Heart right ventricle (tissue), 16 donors: ENCODE measurements around the gene MMAB. TPM values are rescaled to one million over a fixed set of nuclear protein-coding genes. Genes with fewer than 3 reads are reported as not detected.

Experiments used
- ATAC-seq, 8 donors: fragments of 200-7000 bp; cut with Tn5 transposase; one replicate each; pipeline ENCODE4 v1.9.1; 2020; ENCODE audit warnings: mild to moderate bottlenecking in 8 of 8, moderate library complexity in 8 of 8, moderate number of reproducible peaks in 1 of 8
- DNase-seq, 2 donors: peaks; one replicate each; pipeline ENCODE4 v3.0.0-alpha.2; 2020
- H3K27ac ChIP-seq, 10 donors: fragments of 200-600 bp; sonication (generic) in 2 of 10; one replicate each; pipeline versions ENCODE4 v1.5.0 to v1.8.0; 2020 to 2022; ENCODE audit warnings: mild to moderate bottlenecking in 3 of 10
- H3K27me3 ChIP-seq, 7 donors: fragments of 200-600 bp; one replicate each; pipeline ENCODE4 v1.8.0; 2021 to 2022; ENCODE audit warnings: mild to moderate bottlenecking in 2 of 7
- H3K36me3 ChIP-seq, 9 donors: fragments of 200-600 bp; sonication (generic) in 1 of 9; one replicate each; pipeline versions ENCODE4 v1.5.0 to v1.8.0; 2020 to 2022; ENCODE audit warnings: mild to moderate bottlenecking in 2 of 9
- H3K4me1 ChIP-seq, 9 donors: fragments of 200-600 bp; sonication (generic) in 1 of 9; one replicate each; pipeline versions ENCODE4 v1.5.0 to v1.8.0; 2020 to 2022; ENCODE audit warnings: mild to moderate bottlenecking in 4 of 9
- H3K4me3 ChIP-seq, 10 donors: fragments of 200-600 bp; sonication (generic) in 2 of 10; one replicate each; pipeline versions ENCODE4 v1.5.0 to v1.8.0; 2020 to 2022; ENCODE audit warnings: mild to moderate bottlenecking in 7 of 10, moderate library complexity in 2 of 10
- H3K9me3 ChIP-seq, 11 donors: fragments of 200-600 bp in 10 of 11; sonication (generic) in 2 of 11; one replicate each; pipeline versions ENCODE4 v1.5.0 to v1.8.0; 2013 to 2022; ENCODE audit warnings: mild to moderate bottlenecking in 2 of 11, control low read depth in 1 of 11, moderate library complexity in 1 of 11
- CTCF ChIP-seq, 9 donors: fragments of 200-600 bp; sonication (generic) in 2 of 9; IDR thresholded peaks; one replicate each; pipeline versions ENCODE4 v1.5.0 to v1.8.0; 2021 to 2022; ENCODE audit warnings: antibody characterized with exemption in 9 of 9, mild to moderate bottlenecking in 5 of 9, moderate library complexity in 1 of 9
- WGBS, 2 donors: extraction: QIAGEN DNeasy Blood & Tissue Kit; methylation state at CpG; one replicate each; pipeline ENCODE4 v1.1.7; 2013; ENCODE audit warnings: inconsistent platforms in 1 of 2; 5-methylcytosine and 5-hydroxymethylcytosine counted together
- intact Hi-C, 10 donors: fragments of 100-400 bp; cut with DNase I; formaldehyde crosslinking; loops; one replicate each; pipeline versions ENCODE4 v1.11.1 to v1.14.2; 2022
- polyA plus RNA-seq, 2 donors: library from polyadenylated mRNA; stranded (reverse); fragments of 200-250 nt; gene quantifications; one replicate each; pipeline ENCODE4 v1.2.3, GENCODE V29; 2013
- total RNA-seq, 10 donors: library from RNA; stranded (reverse); fragmentation: NEBNext Ultra II Directional in 3 of 10; extraction: Animal tissue kit (Norgen Biotek cat#: 25700) in 3 of 10; gene quantifications; one replicate each; pipeline versions ENCODE4 v1.2.1 to v1.2.4, GENCODE V29; 2021 to 2023
- donor health status: Arrhythmogenic right ventricular cardiomyopathy.
- donor health status: ischemic (EF 13 %, LVEDD 7.1; RV severe dilation, severe dysfunction).
- donor health status: healthy with polysubstance abuse.
- donor health status: DM: no; HTN: yes; CAD: no.
- donor health status: DM: no; HTN: no; CAD: no.
- donor health status: ischemic (EF 25% LVEDD 6.9; RV normal size, moderate dysfunction).
- donor health status: ischemic (EF 25% LVEDD 5.7; RV mildly dilated, moderate dysfunction).
- donor health status: healthy.
- donor health status: DM: yes; HTN: yes; CAD: no.
- donor health status: Ischemic cardiomyopathy.
- donor health status: ischemic (EF 35%, LVEDD 5.7; RV mildly dilated, moderate dysfunction).
- donor health status: nonischemic (EF 11% LVEDD 7.7; RV severe dilation, severe dysfunction).
- donor health status: DM: yes; HTN: yes; CAD: no.
- donor health status: PGD.
- donor health status: ischemic (EF 29% LVEDD 5.4; RV normal size, mild dysfunction).
- donor health status: nonischemic (EF 23%, LVEDD 6.1; RV moderate dilation, normal function).

The MMAB gene
- total and polyA plus RNA-seq, 12 donors: 27.7 to 50.7 (median 42.2) TPM

- 46 to 47% methylated on average over 6 of the region's 6 CpGs for WGBS, 2 donors
- Histone ChIP-seq H3K4me3 (no peak overlapping the region), H3K36me3 (peaks cover 0 to 98% (median 62%) of the 10 kb centered on the region in 9 donors), H3K27me3 (no peaks in the 10 kb centered on the region), H3K9me3 (no peaks in the 10 kb centered on the region), H3K4me1 (peaks cover 0 to 45% (median 31%) of the 10 kb centered on the region in 9 donors), H3K27ac (peak overlapping the region in 9 of 10 donors; percentile 4 to 93 (median 82))
- ATAC-seq (peak in 4 of 8 donors; percentile 24 to 48 (median 40)), DNase-seq (peak in 1 of 2 donors; percentile 15)
- intact Hi-C loops: loop anchor here in 9 of 10 donors (1.0 to 5.0 kb wide), 10 partner anchors 55 to 265 kb away; partner anchors contain the start of genes MMAB (in 3 of the 9) and MVK (in 3 of the 9)
- TF ChIP-seq CTCF (IDR thresholded peaks at IDR 0.05): no peak
Measured at GRCh38 chr12:109517619-109518018, 55.7 kb downstream of the MMAB start.

GRCh38 chr12:109513977-109514376 is 59.3 kb downstream of the MMAB start:
- no peak for TF ChIP-seq CTCF (IDR thresholded peaks at IDR 0.05)
- DNase-seq (no peak), ATAC-seq (no peak)
- 92 to 93% methylated on average over 4 of the region's 4 CpGs for WGBS, 2 donors
- Histone ChIP-seq H3K9me3 (no peaks in the 10 kb centered on the region), H3K4me3 (no peak overlapping the region), H3K27me3 (no peaks in the 10 kb centered on the region), H3K36me3 (peaks cover 0 to 98% (median 72%) of the 10 kb centered on the region in 9 donors), H3K4me1 (peaks cover 0 to 39% (median 15%) of the 10 kb centered on the region in 9 donors), H3K27ac (no peak overlapping the region)
- intact Hi-C loops: no loop called here

- 82 to 83% methylated on average over 8 of the region's 8 CpGs for whole genome bisulfite sequencing, 2 donors
- DNase-seq (no peak), ATAC-seq (no peak)
- peaks cover 2 to 100% (median 72%) of the 10 kb centered on the region in 9 donors for H3K36me3 ChIP-seq
- no peaks in the 10 kb centered on the region for H3K27me3 ChIP-seq
- intact Hi-C loops: no loop called here
- H3K9me3 ChIP-seq: no peaks in the 10 kb centered on the region
- H3K4me3 ChIP-seq: no peak overlapping the region
- no peak overlapping the region for H3K27ac ChIP-seq
- TF ChIP-seq CTCF (IDR thresholded peaks at IDR 0.05): no peak
- peaks cover 0 to 30% (median 5%) of the 10 kb centered on the region in 9 donors for H3K4me1 ChIP-seq
Measured at GRCh38 chr12:109513051-109513450, 60.3 kb downstream of the MMAB start.

GRCh38 chr12:109512608-109513007 is 60.7 kb downstream of the MMAB start:
- intact Hi-C loops: no loop called here
- Histone ChIP-seq H3K4me1 (peaks cover 0 to 26% (median 2%) of the 10 kb centered on the region in 9 donors), H3K36me3 (peaks cover 0 to 100% (median 74%) of the 10 kb centered on the region in 9 donors), H3K9me3 (no peaks in the 10 kb centered on the region), H3K27ac (no peak overlapping the region), H3K4me3 (no peak overlapping the region), H3K27me3 (no peaks in the 10 kb centered on the region)
- TF ChIP-seq CTCF (IDR thresholded peaks at IDR 0.05): no peak
- ATAC-seq (no peak), DNase-seq (no peak)
- WGBS, 2 donors: 72 to 84% methylated on average over 1 of the region's 1 CpG
